Thoracic aorta (tissue), 2 donors: ENCODE data around the gene CCDC38. TPM values are rescaled to one million over a fixed set of nuclear protein-coding genes. Genes with fewer than 3 reads are reported as not detected.

ENCODE experiments used
- ATAC-seq: fragments of 150-250 bp; one replicate; pipeline ENCODE4 v1.8.0; 2017; ENCODE audit warnings: low read depth; ENCODE audit not compliant: insufficient number of reproducible peaks, low FRiP score
- DNase-seq: peaks from one replicate; pipeline ENCODE4 v3.0.0-alpha.2; 2020; ENCODE audit warnings: low spot score
- H3K27ac ChIP-seq, 2 donors: fragments of 200-600 bp; sonication (generic); 1 replicate in 1 of 2; 2 replicates in 1 of 2; pipeline ENCODE4 v1.5.1; 2016; ENCODE audit warnings: mild to moderate bottlenecking in 2 of 2, moderate library complexity in 2 of 2
- H3K27me3 ChIP-seq: fragments of 200-600 bp; sonication (generic); replicated peaks from 2 replicates; pipeline ENCODE4 v1.6.0; 2016; ENCODE audit warnings: mild to moderate bottlenecking; ENCODE audit not compliant: insufficient read depth
- H3K36me3 ChIP-seq: fragments of 200-600 bp; sonication (generic); one replicate; pipeline ENCODE4 v1.5.1; 2016
- H3K4me1 ChIP-seq, 2 donors: fragments of 200-600 bp; sonication (generic); 1 replicate in 1 of 2; 2 replicates in 1 of 2; pipeline versions ENCODE4 v1.5.1 to v1.6.0; 2016; ENCODE audit warnings: low read depth in 2 of 2, mild to moderate bottlenecking in 1 of 2; ENCODE audit not compliant: control insufficient read depth in 1 of 2
- H3K4me3 ChIP-seq: fragments of 200-600 bp; sonication (generic); 2 replicates; pipeline ENCODE4 v1.5.1; 2016; ENCODE audit warnings: mild to moderate bottlenecking
- H3K9me3 ChIP-seq: fragments of 200-600 bp; sonication (generic); 2 replicates; pipeline ENCODE4 v1.5.1; 2016
- CTCF ChIP-seq: fragments of 200-600 bp; sonication (generic); IDR thresholded peaks from one replicate; pipeline ENCODE4 v1.5.1; 2019; ENCODE audit warnings: antibody characterized with exemption
- total RNA-seq, 2 donors: library from RNA; depleted of rRNA; stranded (reverse); fragments of >200 nt; gene quantifications; one replicate each; pipeline versions ENCODE4 v1.1.0 to v1.2.3, GENCODE V29; 2016

CCDC38 gene
- total RNA-seq, 2 donors from 2014 or later = not detected

GRCh38 chr12:95962222-95962621 is 19.8 kb upstream of the CCDC38 start:
- no peaks in the 10 kb centered on the region for H3K27me3 ChIP-seq
- ATAC-seq = no peak
- DNase-seq = no peak
- H3K36me3 ChIP-seq = no peaks in the 10 kb centered on the region
- no peaks in the 10 kb centered on the region for H3K9me3 ChIP-seq
- H3K4me3 ChIP-seq = no peak overlapping the region
- no peak overlapping the region for H3K27ac ChIP-seq
- no peaks in the 10 kb centered on the region for H3K4me1 ChIP-seq
- no peak for TF ChIP-seq CTCF

DNA sequence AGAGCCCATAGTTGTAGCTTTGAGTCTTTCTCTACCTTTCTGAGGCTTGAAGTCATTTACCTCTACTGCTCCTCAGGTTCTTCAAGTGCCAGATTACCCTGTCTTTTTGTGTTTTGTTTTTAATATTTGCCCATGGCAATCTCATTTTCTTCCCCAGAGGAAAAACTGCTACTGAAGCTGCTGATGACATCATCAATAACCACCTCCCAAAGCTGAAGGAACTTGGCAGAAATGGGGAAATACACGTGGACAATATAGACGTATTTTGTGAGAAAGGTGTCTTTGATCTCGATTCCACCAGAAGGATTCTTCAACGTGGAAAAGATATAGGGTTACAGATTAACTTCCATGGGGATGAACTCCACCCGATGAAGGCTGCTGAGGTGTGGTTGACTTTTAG is 17.8 kb upstream of the CCDC38 start:
- Histone ChIP-seq H3K9me3 (no peaks in the 10 kb centered on the region), H3K36me3 (no peaks in the 10 kb centered on the region), H3K4me3 (no peak overlapping the region), H3K4me1 (no peaks in the 10 kb centered on the region), H3K27ac (no peak overlapping the region), H3K27me3 (no peaks in the 10 kb centered on the region)
- DNase-seq (no peak), ATAC-seq (no peak)
- no peak for TF ChIP-seq CTCF

- H3K36me3 ChIP-seq = no peaks in the 10 kb centered on the region
- no peaks in the 10 kb centered on the region for H3K9me3 ChIP-seq
- no peak overlapping the region for H3K27ac ChIP-seq
- ATAC-seq (no peak), DNase-seq (no peak)
- H3K4me3 ChIP-seq = no peak overlapping the region
- no peaks in the 10 kb centered on the region for H3K4me1 ChIP-seq
- H3K27me3 ChIP-seq = no peaks in the 10 kb centered on the region
- no peak for TF ChIP-seq CTCF
Observed at GRCh38 chr12:95959107-95959506, 16.7 kb upstream of the CCDC38 start.

- H3K27ac ChIP-seq = no peak overlapping the region
- no peaks in the 10 kb centered on the region for H3K4me1 ChIP-seq
- no peak for DNase-seq
- H3K36me3 ChIP-seq = no peaks in the 10 kb centered on the region
- H3K27me3 ChIP-seq = no peaks in the 10 kb centered on the region
- no peaks in the 10 kb centered on the region for H3K9me3 ChIP-seq
- no peak for TF ChIP-seq CTCF
- no peak for ATAC-seq
- no peak overlapping the region for H3K4me3 ChIP-seq
Observed at GRCh38 chr12:95956557-95957145, 14.2 kb upstream of the CCDC38 start.

DNA sequence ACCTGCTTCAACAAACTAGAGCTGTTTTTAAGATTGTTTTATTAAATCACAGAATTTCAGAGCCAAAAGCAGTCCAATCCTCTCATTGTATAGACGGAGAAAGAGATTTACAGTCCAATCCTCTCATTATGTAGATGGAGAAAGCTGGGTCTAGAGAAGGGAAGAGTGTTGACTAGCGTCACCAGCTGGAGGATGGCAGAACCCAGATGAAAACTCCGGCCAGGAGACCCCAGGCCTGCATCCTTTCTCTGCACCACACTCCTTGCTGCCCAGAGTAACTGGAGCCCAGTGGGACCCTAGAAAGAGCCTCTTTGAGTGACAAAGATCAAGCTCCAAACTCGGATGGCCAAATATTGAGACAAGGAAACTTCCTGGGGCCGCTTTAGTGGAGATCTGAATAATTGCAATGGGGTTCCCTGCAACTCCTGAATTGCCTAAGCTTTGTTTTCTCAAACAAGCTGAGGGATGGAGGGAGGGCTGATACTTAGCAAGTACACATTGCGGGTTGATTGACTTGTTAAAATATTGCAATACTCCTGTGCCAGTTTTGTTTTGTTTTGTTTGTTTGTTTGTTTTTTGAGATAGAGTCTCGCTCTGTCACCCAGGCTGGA is 13.2 kb upstream of the CCDC38 start:
- no peaks in the 10 kb centered on the region for H3K9me3 ChIP-seq
- TF ChIP-seq CTCF = no peak
- DNase-seq (no peak), ATAC-seq (no peak)
- H3K36me3 ChIP-seq = no peaks in the 10 kb centered on the region
- H3K27ac ChIP-seq = no peak overlapping the region
- H3K4me3 ChIP-seq = no peak overlapping the region
- no peaks in the 10 kb centered on the region for H3K4me1 ChIP-seq
- H3K27me3 ChIP-seq = no peaks in the 10 kb centered on the region
